Panc1 (cell line): ENCODE data around the gene RSPRY1.

Experiments
- TCF7L2 ChIP-seq: IDR thresholded peaks from 2 replicates; pipeline ENCODE4 v1.6.1; 2011; ENCODE audit warnings: mild to moderate bottlenecking, low read depth, low read length, inconsistent platforms
- TF ChIP-seq, protein P1 (sequence below): fragments of 450-650 bp; IDR thresholded peaks from 2 replicates; pipeline ENCODE4 v1.5.1; 2017; ENCODE audit warnings: mild to moderate bottlenecking

GRCh38 chr16:57169327-57169726 lies 16.8 kb upstream of the RSPRY1 start:
- TF ChIP-seq, protein P1, sequence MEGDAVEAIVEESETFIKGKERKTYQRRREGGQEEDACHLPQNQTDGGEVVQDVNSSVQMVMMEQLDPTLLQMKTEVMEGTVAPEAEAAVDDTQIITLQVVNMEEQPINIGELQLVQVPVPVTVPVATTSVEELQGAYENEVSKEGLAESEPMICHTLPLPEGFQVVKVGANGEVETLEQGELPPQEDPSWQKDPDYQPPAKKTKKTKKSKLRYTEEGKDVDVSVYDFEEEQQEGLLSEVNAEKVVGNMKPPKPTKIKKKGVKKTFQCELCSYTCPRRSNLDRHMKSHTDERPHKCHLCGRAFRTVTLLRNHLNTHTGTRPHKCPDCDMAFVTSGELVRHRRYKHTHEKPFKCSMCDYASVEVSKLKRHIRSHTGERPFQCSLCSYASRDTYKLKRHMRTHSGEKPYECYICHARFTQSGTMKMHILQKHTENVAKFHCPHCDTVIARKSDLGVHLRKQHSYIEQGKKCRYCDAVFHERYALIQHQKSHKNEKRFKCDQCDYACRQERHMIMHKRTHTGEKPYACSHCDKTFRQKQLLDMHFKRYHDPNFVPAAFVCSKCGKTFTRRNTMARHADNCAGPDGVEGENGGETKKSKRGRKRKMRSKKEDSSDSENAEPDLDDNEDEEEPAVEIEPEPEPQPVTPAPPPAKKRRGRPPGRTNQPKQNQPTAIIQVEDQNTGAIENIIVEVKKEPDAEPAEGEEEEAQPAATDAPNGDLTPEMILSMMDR = no peak
- TF ChIP-seq TCF7L2 = no peak
